Muscle layer of colon (tissue), 2 donors: ENCODE results near the gene MIER2.

Experiments
- H3K27ac ChIP-seq: one replicate; pipeline ENCODE4 v1.7.0; 2013; ENCODE audit warnings: low read depth, mild to moderate bottlenecking, low read length, moderate library complexity
- H3K27me3 ChIP-seq, 2 donors: one replicate each; pipeline ENCODE4 v1.7.0; 2013; ENCODE audit warnings: low read length in 2 of 2, mild to moderate bottlenecking in 2 of 2; ENCODE audit not compliant: insufficient read depth in 2 of 2, control insufficient read depth in 1 of 2
- H3K36me3 ChIP-seq: one replicate; pipeline ENCODE4 v1.7.0; 2013; ENCODE audit warnings: mild to moderate bottlenecking, low read length; ENCODE audit not compliant: insufficient read depth
- H3K4me1 ChIP-seq: one replicate; pipeline ENCODE4 v1.7.0; 2013; ENCODE audit warnings: mild to moderate bottlenecking, low read length; ENCODE audit not compliant: insufficient read depth
- H3K4me3 ChIP-seq, 2 donors: one replicate each; pipeline ENCODE4 v1.7.0; 2013; ENCODE audit warnings: low read length in 2 of 2, low read depth in 1 of 2, mild to moderate bottlenecking in 1 of 2, moderate library complexity in 1 of 2
- H3K9ac ChIP-seq: one replicate; pipeline ENCODE4 v1.7.0; 2013; ENCODE audit warnings: low read length
- H3K9me3 ChIP-seq: one replicate; pipeline ENCODE4 v1.7.0; 2013; ENCODE audit warnings: mild to moderate bottlenecking, low read length
- donor health status: abdominal sarcoma.
- donor health status: Adenocarcinoma of cecum.

MIER2 gene

DNA sequence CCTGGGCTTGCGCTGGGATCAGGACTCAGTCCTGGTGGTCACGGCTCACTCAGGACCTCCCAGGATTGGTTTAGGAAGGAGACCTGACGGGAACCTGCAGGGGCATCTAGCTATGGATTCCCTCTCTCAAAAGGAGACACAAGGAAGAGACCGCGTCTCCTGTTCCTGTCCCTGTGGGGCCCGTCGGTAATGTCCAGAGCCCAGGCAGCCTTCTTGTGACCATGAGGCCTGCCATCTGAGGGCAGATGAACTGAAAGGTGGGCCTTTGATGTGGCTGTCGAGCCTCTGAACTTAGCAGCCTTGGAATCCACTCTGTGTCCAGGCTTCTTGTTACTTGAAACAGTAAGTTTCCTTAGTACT, 31.5 kb upstream of the MIER2 start:
- no peaks in the 10 kb centered on the region for H3K9me3 ChIP-seq
- H3K9ac ChIP-seq = no peak overlapping the region
- H3K4me1 ChIP-seq = no peaks in the 10 kb centered on the region

DNA sequence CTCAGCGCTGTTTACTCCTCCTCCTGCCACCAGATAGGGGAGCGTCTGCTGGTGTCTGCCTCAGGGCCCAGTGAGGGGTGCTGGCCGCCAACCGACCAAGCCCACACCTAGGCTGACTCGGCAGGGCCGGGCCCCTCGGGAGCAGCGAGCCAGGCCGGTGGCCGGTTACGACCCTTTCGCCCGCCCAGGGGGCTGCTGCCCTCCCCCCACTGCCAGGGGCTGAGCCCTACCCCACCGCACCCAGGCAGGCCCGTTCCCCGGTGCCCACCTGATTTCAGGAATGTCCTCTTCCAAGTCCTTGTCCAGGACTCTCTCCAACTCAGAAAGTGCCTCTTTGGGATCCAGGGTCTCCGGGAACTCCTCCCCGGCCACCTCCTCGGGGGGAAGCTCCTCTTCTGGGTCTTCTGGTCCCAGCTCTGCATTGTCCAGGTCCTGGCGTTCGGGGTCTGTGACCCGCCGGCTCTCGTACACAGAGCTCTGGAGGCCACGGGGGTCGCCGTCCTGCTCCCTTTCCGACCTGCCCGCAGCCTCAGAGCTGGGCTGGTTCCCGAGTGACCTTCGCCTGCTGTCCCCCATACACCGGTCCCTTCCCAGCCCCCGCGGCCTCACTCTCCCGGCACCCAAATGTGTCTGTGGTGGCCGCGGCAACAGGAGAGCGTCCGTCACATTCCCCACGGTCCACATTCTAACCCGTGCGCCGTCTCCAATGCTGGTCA, 31.0 kb upstream of the MIER2 start:
- peaks cover 0 to 26% of the 10 kb centered on the region in 2 donors for H3K27me3 ChIP-seq

More for the DNA sequence above, 31.5 kb upstream of the MIER2 start:
- no peaks in the 10 kb centered on the region for H3K36me3 ChIP-seq
- H3K27ac ChIP-seq = no peak overlapping the region
- H3K27me3 ChIP-seq = peaks cover 0 to 26% of the 10 kb centered on the region in 2 donors
- H3K4me3 ChIP-seq = no peak overlapping the region

DNA sequence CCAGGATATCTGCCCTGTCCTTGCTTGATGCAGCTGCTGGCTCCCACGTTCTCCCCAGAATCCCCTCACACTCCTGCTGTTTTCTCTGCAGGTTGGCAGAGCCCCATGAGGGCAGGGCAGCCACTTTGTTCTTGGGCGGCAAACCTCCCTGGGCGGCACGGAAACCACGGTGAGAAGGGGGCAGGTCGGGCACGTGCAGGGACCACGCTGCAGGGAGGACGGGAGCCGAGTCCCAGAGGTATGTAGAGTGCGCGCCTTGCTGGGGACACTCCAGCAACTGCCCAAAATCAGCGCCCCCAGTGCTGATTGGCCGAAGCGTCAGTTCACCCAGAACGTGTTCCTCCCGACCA, 30.3 kb upstream of the MIER2 start:
- Histone ChIP-seq H3K4me3 (no peak overlapping the region), H3K27me3 (peaks cover 0 to 26% of the 10 kb centered on the region in 2 donors), H3K9me3 (no peaks in the 10 kb centered on the region), H3K36me3 (no peaks in the 10 kb centered on the region), H3K4me1 (no peaks in the 10 kb centered on the region), H3K9ac (no peak overlapping the region), H3K27ac (no peak overlapping the region)

More for the DNA sequence above, 31.0 kb upstream of the MIER2 start:
- no peak overlapping the region for H3K9ac ChIP-seq
- no peak overlapping the region for H3K4me3 ChIP-seq
- no peaks in the 10 kb centered on the region for H3K4me1 ChIP-seq
- no peaks in the 10 kb centered on the region for H3K36me3 ChIP-seq
- H3K27ac ChIP-seq = no peak overlapping the region
- H3K9me3 ChIP-seq = no peaks in the 10 kb centered on the region

DNA sequence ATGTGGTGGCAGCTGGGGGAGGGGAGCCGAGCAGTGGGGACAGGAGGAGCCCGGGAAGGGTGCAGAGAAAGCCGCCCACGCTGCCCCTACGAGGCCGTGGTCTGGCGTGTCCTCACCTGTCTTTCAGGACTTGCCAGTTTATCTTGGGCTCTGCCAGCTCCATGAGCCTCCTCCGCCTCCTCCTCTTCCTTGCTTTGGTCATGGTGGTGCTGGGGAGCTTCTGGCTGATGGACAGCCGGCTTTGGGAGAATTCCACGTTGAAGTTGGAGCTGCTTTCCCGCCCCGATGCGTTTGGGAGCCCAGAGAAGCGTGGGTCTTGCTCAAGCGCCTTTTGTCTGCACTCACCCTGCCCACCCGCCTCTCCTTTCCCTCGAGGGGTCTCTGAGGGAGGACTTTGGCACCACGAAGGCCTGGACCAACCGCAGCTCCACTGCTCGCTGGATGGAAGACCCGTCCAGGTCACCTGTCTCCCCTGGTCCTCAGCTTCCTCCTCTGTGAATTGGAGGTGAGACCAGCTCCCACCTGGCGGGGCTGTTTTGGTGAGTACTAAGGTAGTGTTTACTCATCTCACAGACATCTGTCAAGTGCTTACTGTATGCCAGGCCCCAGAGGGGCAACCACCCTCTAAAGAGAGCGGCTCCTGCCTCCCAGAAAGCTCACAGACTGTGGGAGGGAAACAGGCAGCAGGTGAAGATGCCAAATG, 29.7 kb upstream of the MIER2 start:
- H3K27me3 ChIP-seq = peaks cover 0 to 27% of the 10 kb centered on the region in 2 donors
- no peak overlapping the region for H3K4me3 ChIP-seq

DNA sequence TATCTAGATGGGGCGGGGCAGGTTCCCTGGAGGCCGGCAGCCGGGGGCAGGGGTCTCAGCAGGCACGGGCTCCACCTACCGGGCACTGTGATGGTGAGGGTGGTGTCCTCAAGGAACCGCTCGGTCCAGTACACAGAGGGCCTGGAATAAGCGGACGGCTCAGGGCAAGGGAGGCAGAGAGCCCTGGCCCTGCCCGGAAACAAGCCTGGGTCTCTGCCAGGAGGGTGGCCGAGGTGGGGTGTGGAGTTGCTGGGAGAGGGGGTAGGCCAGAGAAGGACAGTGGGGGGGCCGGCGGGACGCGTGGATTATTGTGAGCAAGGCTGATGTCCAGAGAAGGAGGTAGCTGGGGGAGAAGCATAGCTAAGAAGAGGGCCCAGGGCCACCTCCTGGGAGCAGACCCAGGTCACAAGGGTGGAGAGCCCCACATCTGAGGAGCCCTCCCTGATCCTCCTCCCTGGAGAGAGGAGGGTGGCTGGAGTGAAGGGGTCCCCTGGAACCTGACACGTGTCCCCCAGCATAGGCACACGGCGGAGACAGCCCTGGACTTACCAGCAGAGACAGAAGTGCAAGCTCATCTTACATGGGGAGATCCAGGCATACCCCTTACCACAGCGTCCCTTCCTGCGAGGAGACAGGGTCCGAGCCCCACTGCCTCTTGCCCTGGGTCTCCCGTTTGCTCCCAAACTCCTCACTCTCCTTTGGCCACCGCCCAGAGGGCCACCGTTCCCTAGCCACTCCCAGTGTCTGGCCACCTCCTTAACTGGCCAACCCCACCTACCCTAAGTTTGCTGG, 29.0 kb upstream of the MIER2 start:
- peaks cover 0 to 30% of the 10 kb centered on the region in 2 donors for H3K27me3 ChIP-seq
- no peak overlapping the region for H3K9ac ChIP-seq
- H3K36me3 ChIP-seq = no peaks in the 10 kb centered on the region
- H3K9me3 ChIP-seq = no peaks in the 10 kb centered on the region
- H3K4me1 ChIP-seq = no peaks in the 10 kb centered on the region
- H3K4me3 ChIP-seq = no peak overlapping the region
- H3K27ac ChIP-seq = no peak overlapping the region

More for the DNA sequence above, 29.7 kb upstream of the MIER2 start:
- no peaks in the 10 kb centered on the region for H3K4me1 ChIP-seq
- H3K9ac ChIP-seq = no peak overlapping the region
- no peak overlapping the region for H3K27ac ChIP-seq
- no peaks in the 10 kb centered on the region for H3K9me3 ChIP-seq
- no peaks in the 10 kb centered on the region for H3K36me3 ChIP-seq

DNA sequence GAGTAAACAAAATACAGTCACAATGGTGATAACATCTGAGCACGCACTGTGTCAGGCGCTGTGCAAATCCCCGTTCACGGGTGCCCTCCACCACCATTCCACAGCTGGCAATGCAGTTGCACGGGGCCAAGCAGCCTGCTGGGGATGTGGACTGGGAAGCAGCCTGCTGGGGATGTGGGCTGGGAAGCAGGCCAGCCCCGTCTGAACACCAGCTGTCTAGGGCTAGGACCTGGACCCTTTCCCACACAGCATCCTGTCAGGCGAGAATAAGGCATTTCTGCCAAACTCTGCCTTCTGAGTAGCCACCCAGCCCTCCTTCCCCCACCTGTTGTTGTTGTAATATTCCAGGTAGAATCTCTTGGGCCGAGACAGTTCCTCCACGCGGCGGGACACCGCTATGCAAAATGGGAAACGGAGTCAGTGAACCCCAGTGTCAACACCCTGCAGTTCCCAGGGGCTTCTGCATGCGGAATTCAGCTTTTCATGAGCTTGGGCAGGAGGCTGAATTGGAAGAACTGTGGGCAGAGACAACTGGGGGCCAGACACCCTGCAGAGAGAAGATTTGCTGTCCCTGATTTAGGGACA, 27.8 kb upstream of the MIER2 start:
- peaks cover 0 to 30% of the 10 kb centered on the region in 2 donors for H3K27me3 ChIP-seq
- H3K27ac ChIP-seq = no peak overlapping the region
- H3K9me3 ChIP-seq = no peaks in the 10 kb centered on the region
- no peaks in the 10 kb centered on the region for H3K36me3 ChIP-seq
- H3K9ac ChIP-seq = no peak overlapping the region
- no peaks in the 10 kb centered on the region for H3K4me1 ChIP-seq
- H3K4me3 ChIP-seq = no peak overlapping the region

DNA sequence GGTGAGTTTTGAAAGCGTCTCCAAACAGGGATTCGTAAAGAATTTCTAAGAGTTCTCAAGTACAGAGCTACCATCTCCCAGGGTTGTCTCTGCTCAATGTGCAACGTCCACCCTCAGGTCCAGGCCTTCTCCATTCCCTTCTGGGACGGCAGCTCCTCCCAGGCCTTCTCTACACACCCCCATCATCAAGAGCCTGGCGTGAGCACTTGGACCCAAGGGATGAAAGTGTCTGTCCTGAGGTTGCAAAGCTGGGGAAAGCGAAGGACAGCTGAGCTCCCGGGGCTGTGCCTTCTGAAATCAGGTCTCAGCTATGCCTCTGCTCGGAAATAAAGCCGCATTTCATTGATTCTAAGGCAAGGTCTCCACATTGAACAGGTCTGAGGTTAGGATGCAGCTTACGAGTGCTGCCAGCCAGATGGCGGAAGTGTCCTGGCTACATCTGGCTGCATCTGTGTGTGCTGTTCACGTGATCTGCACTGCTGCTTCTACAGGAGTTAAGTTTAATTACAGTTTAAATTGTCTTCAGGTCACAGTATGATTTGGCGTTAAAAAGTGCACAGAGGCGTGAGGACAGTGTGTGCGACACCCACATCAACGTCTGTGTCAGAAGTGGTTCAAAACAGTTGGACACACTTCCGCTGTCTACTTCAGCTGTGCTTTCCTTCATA, 27.0 kb upstream of the MIER2 start:
- no peaks in the 10 kb centered on the region for H3K36me3 ChIP-seq
- no peak overlapping the region for H3K4me3 ChIP-seq
- peaks cover 0 to 30% of the 10 kb centered on the region in 2 donors for H3K27me3 ChIP-seq
- H3K9ac ChIP-seq = no peak overlapping the region
- H3K4me1 ChIP-seq = no peaks in the 10 kb centered on the region
- no peak overlapping the region for H3K27ac ChIP-seq
- H3K9me3 ChIP-seq = no peaks in the 10 kb centered on the region

DNA sequence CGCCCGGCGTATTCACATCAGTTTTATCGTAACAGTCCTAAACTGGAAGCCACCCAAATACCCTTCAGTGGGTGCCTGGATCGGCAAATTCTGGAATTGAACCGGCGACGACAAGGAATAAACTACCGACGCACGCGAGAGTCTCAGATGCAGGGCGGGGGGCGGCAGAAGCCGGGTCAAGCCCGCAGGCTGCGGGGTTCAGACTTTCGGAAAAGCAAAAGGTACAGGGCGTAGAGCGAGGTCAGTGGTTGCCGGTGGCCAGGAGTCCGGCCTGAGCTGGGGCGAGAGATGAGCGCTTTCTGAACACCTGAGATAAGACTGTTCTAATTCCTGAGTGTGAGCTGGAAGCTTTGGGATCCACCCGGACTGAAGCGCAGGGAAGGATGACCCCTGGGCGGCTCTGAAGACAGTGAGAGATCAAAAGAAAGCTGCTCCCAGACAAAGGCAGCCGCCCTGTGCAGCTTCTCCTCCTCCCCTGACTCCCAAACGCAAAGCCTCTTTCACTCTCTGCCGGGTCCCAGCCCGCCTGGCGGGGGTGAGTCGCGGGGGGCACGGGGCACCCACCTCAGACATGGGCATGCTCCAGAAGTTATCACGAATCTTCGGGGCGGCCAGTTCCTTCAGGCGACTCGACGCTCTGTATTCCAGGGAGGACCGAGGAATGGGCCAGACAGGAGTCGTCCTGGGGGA, 26.2 kb upstream of the MIER2 start:
- Histone ChIP-seq H3K27ac (no peak overlapping the region), H3K9me3 (no peaks in the 10 kb centered on the region), H3K36me3 (no peaks in the 10 kb centered on the region), H3K4me3 (no peak overlapping the region), H3K27me3 (peaks cover 0 to 29% of the 10 kb centered on the region in 2 donors), H3K9ac (no peak overlapping the region), H3K4me1 (no peaks in the 10 kb centered on the region)

DNA sequence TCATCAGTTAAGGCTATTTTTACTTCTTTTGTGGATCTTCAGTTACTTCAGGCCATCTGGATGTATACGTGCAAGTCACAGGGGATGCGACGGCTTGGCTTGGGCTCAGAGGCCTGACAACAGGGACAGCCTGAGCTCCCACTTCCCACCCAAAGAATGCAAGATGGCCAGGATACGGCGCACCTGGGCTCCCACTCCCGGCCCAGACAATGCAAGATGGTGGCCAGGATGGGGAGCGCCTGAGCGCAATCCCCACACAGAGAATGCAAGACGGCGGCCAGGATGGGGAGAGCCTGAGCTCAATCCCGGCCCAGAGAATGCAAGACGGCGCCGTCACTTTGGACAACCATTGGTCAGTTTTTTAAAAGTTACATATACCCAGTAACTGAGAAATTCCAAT, 25.3 kb upstream of the MIER2 start:
- H3K4me3 ChIP-seq = no peak overlapping the region
- no peaks in the 10 kb centered on the region for H3K4me1 ChIP-seq
- no peak overlapping the region for H3K27ac ChIP-seq
- no peaks in the 10 kb centered on the region for H3K9me3 ChIP-seq
- H3K9ac ChIP-seq = no peak overlapping the region
- no peaks in the 10 kb centered on the region for H3K36me3 ChIP-seq
- peaks cover 0 to 20% of the 10 kb centered on the region in 2 donors for H3K27me3 ChIP-seq

DNA sequence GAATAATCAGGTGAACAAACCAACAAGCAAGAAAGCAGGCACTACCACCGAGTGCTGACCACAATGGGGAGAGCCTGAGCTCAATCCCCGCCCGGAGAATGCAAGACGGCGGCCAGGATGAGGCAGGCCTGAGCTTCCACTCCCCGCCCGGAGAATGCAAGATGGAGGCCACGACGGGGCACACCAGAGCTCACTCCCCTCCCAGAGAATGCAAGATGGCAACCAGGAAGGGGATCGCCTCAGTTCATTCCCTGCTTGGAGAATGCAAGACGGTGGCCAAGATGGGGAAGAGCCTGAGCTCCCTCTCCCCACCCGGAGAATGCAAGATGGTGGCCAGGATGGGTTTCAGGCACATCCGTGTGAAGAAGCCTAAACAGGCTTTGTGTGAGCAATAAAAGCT, 24.7 kb upstream of the MIER2 start:
- H3K4me1 ChIP-seq = no peaks in the 10 kb centered on the region
- no peaks in the 10 kb centered on the region for H3K36me3 ChIP-seq
- H3K4me3 ChIP-seq = no peak overlapping the region
- no peaks in the 10 kb centered on the region for H3K9me3 ChIP-seq
- H3K27ac ChIP-seq = no peak overlapping the region
- H3K27me3 ChIP-seq = peaks cover 0 to 14% of the 10 kb centered on the region in 2 donors
- no peak overlapping the region for H3K9ac ChIP-seq
